ENCODE data around the gene GPR78.

DNA sequence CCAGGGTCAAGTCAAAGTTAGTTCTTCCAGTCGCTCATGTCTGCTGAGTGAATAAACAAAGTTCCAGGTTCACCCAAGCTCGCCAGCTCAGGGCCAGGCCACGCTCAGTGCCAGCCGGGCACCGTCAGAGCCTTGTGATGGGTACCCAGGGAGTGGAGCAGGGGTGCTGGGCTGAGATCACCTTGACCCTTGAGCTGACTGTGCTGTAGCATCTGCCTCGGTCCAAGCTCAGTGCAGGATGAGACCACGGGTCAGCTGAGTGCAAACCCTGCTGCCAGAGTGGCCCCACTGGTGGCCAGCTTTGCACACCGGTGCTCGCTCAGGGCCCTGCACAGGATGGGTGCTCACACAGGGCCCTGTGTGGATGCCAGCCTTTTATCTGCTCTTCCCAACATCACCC is 16.7 kb downstream of the GPR78 start:
- TF ChIP-seq POLR2A (IDR thresholded peaks at IDR 0.05), result no peak
- TF ChIP-seq, protein P1, sequence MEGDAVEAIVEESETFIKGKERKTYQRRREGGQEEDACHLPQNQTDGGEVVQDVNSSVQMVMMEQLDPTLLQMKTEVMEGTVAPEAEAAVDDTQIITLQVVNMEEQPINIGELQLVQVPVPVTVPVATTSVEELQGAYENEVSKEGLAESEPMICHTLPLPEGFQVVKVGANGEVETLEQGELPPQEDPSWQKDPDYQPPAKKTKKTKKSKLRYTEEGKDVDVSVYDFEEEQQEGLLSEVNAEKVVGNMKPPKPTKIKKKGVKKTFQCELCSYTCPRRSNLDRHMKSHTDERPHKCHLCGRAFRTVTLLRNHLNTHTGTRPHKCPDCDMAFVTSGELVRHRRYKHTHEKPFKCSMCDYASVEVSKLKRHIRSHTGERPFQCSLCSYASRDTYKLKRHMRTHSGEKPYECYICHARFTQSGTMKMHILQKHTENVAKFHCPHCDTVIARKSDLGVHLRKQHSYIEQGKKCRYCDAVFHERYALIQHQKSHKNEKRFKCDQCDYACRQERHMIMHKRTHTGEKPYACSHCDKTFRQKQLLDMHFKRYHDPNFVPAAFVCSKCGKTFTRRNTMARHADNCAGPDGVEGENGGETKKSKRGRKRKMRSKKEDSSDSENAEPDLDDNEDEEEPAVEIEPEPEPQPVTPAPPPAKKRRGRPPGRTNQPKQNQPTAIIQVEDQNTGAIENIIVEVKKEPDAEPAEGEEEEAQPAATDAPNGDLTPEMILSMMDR (IDR thresholded peaks at IDR 0.05), result no peak
- no peak for TF ChIP-seq POLR2AphosphoS5 (IDR thresholded peaks at IDR 0.05)

Data from suprapubic skin (tissue), 4 donors.